ENCODE results near the gene NAA30.

NAA30 gene

DNA sequence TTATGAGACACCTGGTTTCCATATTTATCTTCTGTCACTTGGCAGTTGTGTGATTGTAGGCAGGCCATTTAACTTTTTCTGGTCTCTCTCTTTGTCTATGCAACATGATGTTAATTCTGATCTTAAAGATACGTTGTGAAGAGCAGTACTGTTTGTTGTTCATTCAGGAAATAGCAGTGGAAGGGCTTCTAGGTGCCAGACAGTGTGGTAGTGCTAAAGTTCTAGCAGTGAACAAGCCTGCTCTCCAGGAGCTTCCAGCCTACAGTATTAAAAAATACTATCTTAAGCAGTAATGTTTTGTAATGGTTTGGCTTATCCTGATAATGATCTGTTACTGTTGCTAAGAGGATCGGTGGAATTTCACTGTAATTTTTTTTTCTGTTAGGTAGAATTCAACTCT lies 15.2 kb downstream of the NAA30 start:
- Histone ChIP-seq H3K9me2 (replicated peaks; ENCODE audit: insufficient read depth, low read length) (no peaks in the 10 kb centered on the region), H3K9me3 (ENCODE audit: insufficient read depth, low read length) (no peaks in the 10 kb centered on the region), H3K4me2 (ENCODE audit: low read depth, low read length, poor library complexity, severe bottlenecking) (no peak overlapping the region), H3K79me2 (ENCODE audit: insufficient read depth, low read length) (no peaks in the 10 kb centered on the region; the same call in 1 of the 2 replicates), H3K27ac (ENCODE audit: low read depth, low read length) (no peak overlapping the region), H4K20me1 (ENCODE audit: low read depth, low read length) (no peaks in the 10 kb centered on the region), H3F3A (ENCODE audit: insufficient read depth) (no peaks in the 10 kb centered on the region), H3K4me3 (ENCODE audit: insufficient read depth, low read length, poor library complexity, severe bottlenecking) (no peak overlapping the region), H3K36me3 (ENCODE audit: low read length) (peaks cover 20% of the 10 kb centered on the region; the same call in 1 of the 2 replicates), H2AFZ (ENCODE audit: low read depth, low read length, severe bottlenecking) (no peak overlapping the region), H3K27me3 (ENCODE audit: low read length) (no peaks in the 10 kb centered on the region), H3K9ac (ENCODE audit: low read length) (no peak overlapping the region)
- TF ChIP-seq CTCF (IDR thresholded peaks at IDR 0.05; ENCODE audit: insufficient read depth, low read length, poor library complexity, severe bottlenecking) (no peak), EZH2phosphoT487 (conservative IDR thresholded peaks at IDR 0.05; ENCODE audit: low read length) (no peak)

DNA sequence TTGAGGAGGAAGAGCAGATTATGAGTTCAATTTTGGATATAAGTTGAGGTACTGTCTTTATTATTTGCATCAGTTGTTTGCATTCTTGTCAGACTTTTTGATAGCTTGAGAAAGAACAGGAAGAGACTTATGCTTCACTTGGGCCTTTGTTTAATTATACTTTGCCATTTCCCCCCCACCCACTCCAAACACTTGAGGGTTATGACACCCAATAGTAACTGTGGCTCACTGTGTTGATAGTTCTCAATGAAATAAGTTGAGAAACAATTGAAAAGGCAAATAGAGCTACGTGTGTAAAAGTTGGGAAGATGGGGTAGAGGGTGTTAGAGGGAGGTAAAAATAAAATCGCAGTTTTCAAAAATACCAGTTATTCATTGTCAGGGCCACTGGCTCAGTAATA lies 17.7 kb downstream of the NAA30 start:
- Histone ChIP-seq H2AFZ (ENCODE audit: low read depth, low read length, severe bottlenecking) (no peak overlapping the region), H3K36me3 (ENCODE audit: low read length) (peaks cover 21% of the 10 kb centered on the region; the same call in 1 of the 2 replicates), H3K9me2 (replicated peaks; ENCODE audit: insufficient read depth, low read length) (no peaks in the 10 kb centered on the region), H4K20me1 (ENCODE audit: low read depth, low read length) (no peaks in the 10 kb centered on the region), H3K27ac (ENCODE audit: low read depth, low read length) (no peak overlapping the region), H3K9me3 (ENCODE audit: insufficient read depth, low read length) (no peaks in the 10 kb centered on the region), H3K4me3 (ENCODE audit: insufficient read depth, low read length, poor library complexity, severe bottlenecking) (no peak overlapping the region), H3F3A (ENCODE audit: insufficient read depth) (no peaks in the 10 kb centered on the region), H3K27me3 (ENCODE audit: low read length) (no peaks in the 10 kb centered on the region), H3K4me2 (ENCODE audit: low read depth, low read length, poor library complexity, severe bottlenecking) (no peak overlapping the region), H3K79me2 (ENCODE audit: insufficient read depth, low read length) (no peaks in the 10 kb centered on the region; the same call in 1 of the 2 replicates), H3K9ac (ENCODE audit: low read length) (no peak overlapping the region)
- TF ChIP-seq CTCF (IDR thresholded peaks at IDR 0.05; ENCODE audit: insufficient read depth, low read length, poor library complexity, severe bottlenecking) = no peak
- TF ChIP-seq EZH2phosphoT487 (conservative IDR thresholded peaks at IDR 0.05; ENCODE audit: low read length) = no peak

- no peaks in the 10 kb centered on the region for H3K27me3 ChIP-seq (ENCODE audit: low read length)
- no peak overlapping the region for H3K27ac ChIP-seq (ENCODE audit: low read depth, low read length)
- no peak overlapping the region for H3K4me3 ChIP-seq (ENCODE audit: insufficient read depth, low read length, poor library complexity, severe bottlenecking)
- no peaks in the 10 kb centered on the region for H3F3A ChIP-seq (ENCODE audit: insufficient read depth)
- peaks cover 21% of the 10 kb centered on the region; the same call in 1 of the 2 replicates for H3K36me3 ChIP-seq (ENCODE audit: low read length)
- no peak overlapping the region for H2AFZ ChIP-seq (ENCODE audit: low read depth, low read length, severe bottlenecking)
- H3K9me2 ChIP-seq (replicated peaks; ENCODE audit: insufficient read depth, low read length) = no peaks in the 10 kb centered on the region
- TF ChIP-seq EZH2phosphoT487 (conservative IDR thresholded peaks at IDR 0.05; ENCODE audit: low read length) = no peak
- no peak for TF ChIP-seq CTCF (IDR thresholded peaks at IDR 0.05; ENCODE audit: insufficient read depth, low read length, poor library complexity, severe bottlenecking)
- no peaks in the 10 kb centered on the region for H4K20me1 ChIP-seq (ENCODE audit: low read depth, low read length)
- H3K4me2 ChIP-seq (ENCODE audit: low read depth, low read length, poor library complexity, severe bottlenecking) = no peak overlapping the region
- H3K9me3 ChIP-seq (ENCODE audit: insufficient read depth, low read length) = no peaks in the 10 kb centered on the region
- H3K79me2 ChIP-seq (ENCODE audit: insufficient read depth, low read length) = no peaks in the 10 kb centered on the region; the same call in 1 of the 2 replicates
- no peak overlapping the region for H3K9ac ChIP-seq (ENCODE audit: low read length)
Observed at GRCh38 chr14:57408634-57409033, 18.2 kb downstream of the NAA30 start.
